ENCODE measurements around the gene GRID1. TPM values are rescaled to one million over a fixed set of nuclear protein-coding genes. Genes with fewer than 3 reads are reported as not detected.

Gene GRID1
- total RNA-seq, 2 donors from 2014 or later, result not detected

DNA sequence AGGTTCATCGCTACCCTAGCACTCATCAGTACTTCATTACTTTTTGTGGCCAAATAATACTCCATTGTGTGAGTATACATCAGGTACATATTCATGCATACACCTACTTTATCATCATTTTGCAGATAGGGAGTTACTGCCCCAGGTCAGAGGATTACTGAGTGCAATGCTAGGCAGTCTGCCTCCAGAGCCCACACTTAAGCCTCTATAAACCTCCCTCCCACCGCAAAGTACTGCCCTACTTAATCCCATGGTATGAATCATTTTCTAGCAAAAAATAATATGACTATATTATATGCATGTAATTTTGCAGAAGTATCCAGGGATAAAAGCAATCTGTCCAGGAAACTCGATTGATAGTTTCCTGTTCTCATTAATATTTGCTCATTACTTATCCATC, 194.3 kb downstream of the GRID1 start:
- Mint-ChIP-seq H3K4me1 (ENCODE audit: low read depth in 2 of 2) (no peaks in the 10 kb centered on the region), H3K36me3 (no peaks in the 10 kb centered on the region), H3K4me3 (no peak overlapping the region), H3K9me3 (no peaks in the 10 kb centered on the region), H3K27me3 (no peaks in the 10 kb centered on the region), H3K27ac (no peak overlapping the region)
- no peak for DNase-seq (ENCODE audit: low spot score)
- ATAC-seq, result no peak

GRCh38 chr10:86170255-86171108, 196.1 kb downstream of the GRID1 start:
- Mint-ChIP-seq H3K27ac (no peak overlapping the region), H3K36me3 (no peaks in the 10 kb centered on the region), H3K9me3 (no peaks in the 10 kb centered on the region), H3K4me3 (no peak overlapping the region), H3K27me3 (no peaks in the 10 kb centered on the region), H3K4me1 (ENCODE audit: low read depth in 2 of 2) (no peaks in the 10 kb centered on the region)
- DNase-seq (ENCODE audit: low spot score) (no peak), ATAC-seq (peak in 1 of 2 donors; percentile 5)

GRCh38 chr10:86169506-86170254, 196.9 kb downstream of the GRID1 start:
- DNase-seq (ENCODE audit: low spot score) (no peak), ATAC-seq (peak; percentile 13 to 16)
- no peaks in the 10 kb centered on the region for H3K4me1 Mint-ChIP-seq (ENCODE audit: low read depth in 2 of 2)
- H3K4me3 Mint-ChIP-seq, result no peak overlapping the region
- H3K36me3 Mint-ChIP-seq, result no peaks in the 10 kb centered on the region
- no peaks in the 10 kb centered on the region for H3K9me3 Mint-ChIP-seq
- no peak overlapping the region for H3K27ac Mint-ChIP-seq
- no peaks in the 10 kb centered on the region for H3K27me3 Mint-ChIP-seq

DNA sequence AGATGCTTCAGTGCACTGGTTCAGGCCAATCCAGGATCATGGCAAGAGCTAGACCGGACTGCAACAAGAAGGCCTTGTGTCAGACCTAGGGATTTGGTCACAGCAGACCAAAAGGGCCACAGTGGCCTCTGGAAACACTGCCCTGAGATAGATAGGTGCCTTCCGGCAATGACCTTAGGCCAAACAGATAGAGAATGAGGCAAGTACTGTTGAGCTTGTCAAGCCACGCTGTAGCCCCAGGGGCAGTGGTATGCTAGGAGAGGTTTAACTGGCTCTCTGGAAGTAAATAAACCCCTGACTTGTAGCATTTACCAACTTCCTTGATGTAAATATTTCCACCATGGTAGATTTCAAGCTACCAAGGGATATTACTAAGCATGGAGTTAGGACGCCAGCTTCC, 197.5 kb downstream of the GRID1 start:
- Mint-ChIP-seq H3K9me3 (no peaks in the 10 kb centered on the region), H3K4me1 (ENCODE audit: low read depth in 2 of 2) (no peaks in the 10 kb centered on the region), H3K4me3 (no peak overlapping the region), H3K36me3 (no peaks in the 10 kb centered on the region), H3K27ac (no peak overlapping the region), H3K27me3 (no peaks in the 10 kb centered on the region)
- no peak for ATAC-seq
- DNase-seq (ENCODE audit: low spot score), result no peak

DNA sequence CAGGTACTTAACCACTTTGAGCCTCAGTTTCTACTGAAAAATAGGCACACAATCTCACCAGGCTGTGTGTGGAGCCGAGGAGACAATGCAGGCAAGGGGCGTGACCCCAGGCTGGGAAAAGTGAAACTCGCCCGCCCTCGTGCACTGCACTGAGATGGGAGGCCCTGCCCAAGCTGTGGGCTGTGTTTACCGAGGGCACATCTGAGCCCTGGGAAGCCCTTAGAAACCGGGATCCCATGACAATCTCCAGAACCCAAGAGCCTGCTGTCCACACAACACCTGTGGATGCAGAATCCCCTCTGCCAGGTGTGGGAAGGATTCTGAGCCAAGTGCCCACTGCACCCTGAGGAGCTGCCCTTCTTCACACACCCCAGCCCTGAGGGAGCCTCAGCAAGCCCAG, 198.3 kb downstream of the GRID1 start:
- no peaks in the 10 kb centered on the region for H3K36me3 Mint-ChIP-seq
- no peak overlapping the region for H3K4me3 Mint-ChIP-seq
- H3K27ac Mint-ChIP-seq, result no peak overlapping the region
- no peaks in the 10 kb centered on the region for H3K4me1 Mint-ChIP-seq (ENCODE audit: low read depth in 2 of 2)
- H3K9me3 Mint-ChIP-seq, result no peaks in the 10 kb centered on the region
- DNase-seq (ENCODE audit: low spot score) (no peak), ATAC-seq (no peak)
- H3K27me3 Mint-ChIP-seq, result no peaks in the 10 kb centered on the region

GRCh38 chr10:86167762-86168128, 198.8 kb downstream of the GRID1 start:
- H3K27ac Mint-ChIP-seq, result no peak overlapping the region
- H3K9me3 Mint-ChIP-seq, result no peaks in the 10 kb centered on the region
- H3K4me3 Mint-ChIP-seq, result no peak overlapping the region
- H3K27me3 Mint-ChIP-seq, result no peaks in the 10 kb centered on the region
- no peaks in the 10 kb centered on the region for H3K4me1 Mint-ChIP-seq (ENCODE audit: low read depth in 2 of 2)
- ATAC-seq (no peak), DNase-seq (ENCODE audit: low spot score) (no peak)
- no peaks in the 10 kb centered on the region for H3K36me3 Mint-ChIP-seq

GRCh38 chr10:86167121-86167761, 199.4 kb downstream of the GRID1 start:
- Mint-ChIP-seq H3K36me3 (no peaks in the 10 kb centered on the region), H3K27ac (no peak overlapping the region), H3K27me3 (no peaks in the 10 kb centered on the region), H3K4me3 (no peak overlapping the region), H3K9me3 (no peaks in the 10 kb centered on the region), H3K4me1 (ENCODE audit: low read depth in 2 of 2) (no peaks in the 10 kb centered on the region)
- DNase-seq (ENCODE audit: low spot score) (no peak), ATAC-seq (no peak)

- no peaks in the 10 kb centered on the region for H3K36me3 Mint-ChIP-seq
- H3K27ac Mint-ChIP-seq, result no peak overlapping the region
- H3K4me1 Mint-ChIP-seq (ENCODE audit: low read depth in 2 of 2), result no peaks in the 10 kb centered on the region
- DNase-seq (ENCODE audit: low spot score) (no peak), ATAC-seq (no peak)
- H3K27me3 Mint-ChIP-seq, result no peaks in the 10 kb centered on the region
- no peaks in the 10 kb centered on the region for H3K9me3 Mint-ChIP-seq
- H3K4me3 Mint-ChIP-seq, result no peak overlapping the region
Observed at GRCh38 chr10:86165666-86166065, 200.9 kb downstream of the GRID1 start.

- Mint-ChIP-seq H3K4me1 (ENCODE audit: low read depth in 2 of 2) (no peaks in the 10 kb centered on the region), H3K9me3 (no peaks in the 10 kb centered on the region), H3K27ac (no peak overlapping the region), H3K27me3 (no peaks in the 10 kb centered on the region), H3K4me3 (no peak overlapping the region), H3K36me3 (no peaks in the 10 kb centered on the region)
- no peak for ATAC-seq
- no peak for DNase-seq (ENCODE audit: low spot score)
Observed at GRCh38 chr10:86164960-86165630, 201.5 kb downstream of the GRID1 start.

- H3K27me3 Mint-ChIP-seq, result no peaks in the 10 kb centered on the region
- H3K4me1 Mint-ChIP-seq (ENCODE audit: low read depth in 2 of 2), result no peaks in the 10 kb centered on the region
- ATAC-seq (no peak), DNase-seq (ENCODE audit: low spot score) (no peak)
- no peak overlapping the region for H3K27ac Mint-ChIP-seq
- no peaks in the 10 kb centered on the region for H3K36me3 Mint-ChIP-seq
- no peaks in the 10 kb centered on the region for H3K9me3 Mint-ChIP-seq
- no peak overlapping the region for H3K4me3 Mint-ChIP-seq
Observed at GRCh38 chr10:86164174-86164774, 202.3 kb downstream of the GRID1 start.

DNA sequence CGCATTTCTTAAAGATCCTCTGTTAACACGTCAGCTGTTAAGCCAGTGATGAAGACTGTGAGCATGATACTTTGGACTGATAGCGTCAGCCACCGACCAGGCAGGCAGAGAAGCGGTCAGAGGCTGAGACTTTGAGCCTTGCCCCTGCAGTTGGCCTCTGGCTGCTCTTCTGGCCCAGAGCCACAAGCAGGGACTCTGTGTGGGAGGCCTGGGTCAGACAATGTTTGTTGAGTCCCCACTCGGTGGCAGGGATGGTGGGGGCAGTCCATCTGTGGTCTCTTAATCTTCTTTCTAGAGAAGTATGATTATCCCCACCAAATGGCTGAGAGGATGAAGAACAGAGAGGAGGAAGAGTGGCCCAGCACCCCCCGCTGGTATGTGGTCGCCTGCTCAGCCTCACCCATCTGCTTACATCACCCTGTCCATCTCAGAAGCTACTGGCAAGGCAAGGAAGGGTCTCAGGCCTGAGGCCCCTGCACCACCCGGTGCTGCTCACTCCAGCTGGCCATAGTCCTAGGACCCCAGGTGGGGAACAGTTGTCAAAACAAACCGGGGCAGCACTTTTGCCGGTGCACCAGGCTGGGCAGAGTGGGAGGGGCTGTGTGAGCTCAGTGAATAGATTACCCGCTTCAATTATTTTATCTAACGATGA, 202.9 kb downstream of the GRID1 start:
- H3K27ac Mint-ChIP-seq, result no peak overlapping the region
- no peaks in the 10 kb centered on the region for H3K27me3 Mint-ChIP-seq
- no peak overlapping the region for H3K4me3 Mint-ChIP-seq
- no peaks in the 10 kb centered on the region for H3K9me3 Mint-ChIP-seq
- H3K36me3 Mint-ChIP-seq, result no peaks in the 10 kb centered on the region
- H3K4me1 Mint-ChIP-seq (ENCODE audit: low read depth in 2 of 2), result no peaks in the 10 kb centered on the region
- DNase-seq (ENCODE audit: low spot score) (no peak), ATAC-seq (no peak)

DNA sequence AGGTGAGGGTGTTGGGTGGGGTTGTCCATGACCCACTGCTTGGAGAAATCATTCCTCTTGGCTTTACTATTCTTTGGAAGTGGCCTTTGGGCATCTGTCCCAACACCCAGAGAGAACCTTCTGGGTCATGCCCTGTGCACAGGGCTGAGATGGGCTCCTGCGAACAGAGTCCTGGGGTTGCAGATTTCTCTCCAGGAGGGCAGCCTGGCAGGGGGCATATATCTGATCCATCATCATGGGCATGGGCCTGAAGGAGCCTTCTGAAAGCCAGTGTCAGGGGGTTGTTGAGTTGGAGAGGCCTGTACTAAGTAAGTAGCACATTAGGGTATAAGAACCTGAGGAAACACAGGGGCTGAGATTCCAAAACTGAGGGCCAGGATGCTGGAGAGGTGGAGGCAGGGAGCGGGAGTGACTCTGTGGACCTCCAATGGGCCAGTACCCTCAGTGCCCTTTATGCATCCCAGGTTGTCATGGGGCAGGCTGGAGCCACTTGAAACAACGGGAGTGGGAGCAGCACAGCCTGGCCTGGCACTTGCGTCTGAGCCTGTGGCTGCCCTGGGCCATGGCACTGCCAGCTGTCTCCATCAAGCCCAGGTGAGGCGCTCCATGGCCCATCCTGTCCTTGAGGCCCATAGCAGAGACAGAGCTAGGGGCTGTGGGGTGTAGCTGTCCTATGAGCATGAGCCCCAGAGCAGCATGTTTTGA, 203.7 kb downstream of the GRID1 start:
- no peak for ATAC-seq
- Mint-ChIP-seq H3K4me3 (no peak overlapping the region), H3K27me3 (no peaks in the 10 kb centered on the region), H3K27ac (no peak overlapping the region), H3K4me1 (ENCODE audit: low read depth in 2 of 2) (no peaks in the 10 kb centered on the region), H3K36me3 (no peaks in the 10 kb centered on the region), H3K9me3 (no peaks in the 10 kb centered on the region)
- DNase-seq (ENCODE audit: low spot score), result no peak

DNA sequence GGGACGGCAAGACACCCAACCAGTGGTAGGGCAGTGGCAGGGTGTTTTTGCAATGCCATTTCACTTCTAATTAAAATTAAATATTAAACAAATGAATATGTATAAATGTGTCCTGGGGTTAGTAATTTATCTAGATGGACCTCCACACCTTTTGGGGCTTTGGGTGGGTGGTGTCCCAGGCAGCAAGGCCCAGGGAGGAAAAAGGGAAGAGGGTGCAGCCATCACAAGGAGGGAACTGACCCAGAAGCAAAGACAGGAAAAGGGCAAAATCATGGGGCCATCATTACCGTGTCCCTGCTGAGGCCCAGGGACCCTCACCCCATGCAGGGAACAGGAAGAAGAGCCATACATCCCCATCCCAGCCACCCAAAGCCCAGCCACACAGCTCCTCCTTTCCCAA, 204.6 kb downstream of the GRID1 start:
- Mint-ChIP-seq H3K36me3 (no peaks in the 10 kb centered on the region), H3K4me3 (no peak overlapping the region), H3K27me3 (no peaks in the 10 kb centered on the region), H3K27ac (no peak overlapping the region), H3K9me3 (no peaks in the 10 kb centered on the region), H3K4me1 (ENCODE audit: low read depth in 2 of 2) (no peaks in the 10 kb centered on the region)
- ATAC-seq, result no peak
- no peak for DNase-seq (ENCODE audit: low spot score)
